22Rv1 (cell line): ENCODE data around the gene DCC.

Source experiments
- H3K27ac ChIP-seq: fragments of 450-650 bp; 2 replicates; pipeline ENCODE4 v1.5.1; 2017
- CTCF ChIP-seq: fragments of 450-650 bp; IDR thresholded peaks from 2 replicates; pipeline ENCODE4 v1.5.1; 2017; ENCODE audit warnings: mild to moderate bottlenecking
- ZFX ChIP-seq: fragments of 450-650 bp; IDR thresholded peaks from 2 replicates; pipeline ENCODE4 v1.6.1; 2017; ENCODE audit warnings: antibody characterized with exemption, borderline replicate concordance

DCC gene

GRCh38 chr18:52948868-52949444, 609.0 kb downstream of the DCC start:
- TF ChIP-seq CTCF = no peak
- TF ChIP-seq ZFX = no peak
- no peak overlapping the region for H3K27ac ChIP-seq

GRCh38 chr18:52950155-52950554, 610.2 kb downstream of the DCC start:
- no peak overlapping the region for H3K27ac ChIP-seq
- no peak for TF ChIP-seq CTCF
- no peak for TF ChIP-seq ZFX

GRCh38 chr18:52953387-52953786, 613.4 kb downstream of the DCC start:
- no peak overlapping the region for H3K27ac ChIP-seq
- TF ChIP-seq ZFX = no peak
- TF ChIP-seq CTCF = no peak

- H3K27ac ChIP-seq = no peak overlapping the region
- no peak for TF ChIP-seq ZFX
- TF ChIP-seq CTCF = no peak
These were observed 623.5 kb downstream of the DCC start for GRCh38 chr18:52963481-52963880.

GRCh38 chr18:52970686-52971085, 630.7 kb downstream of the DCC start:
- no peak overlapping the region for H3K27ac ChIP-seq
- no peak for TF ChIP-seq CTCF
- no peak for TF ChIP-seq ZFX

GRCh38 chr18:52971097-52971496, 631.1 kb downstream of the DCC start:
- no peak overlapping the region for H3K27ac ChIP-seq
- TF ChIP-seq CTCF = no peak
- no peak for TF ChIP-seq ZFX

GRCh38 chr18:52979892-52980291, 639.9 kb downstream of the DCC start:
- H3K27ac ChIP-seq = no peak overlapping the region
- no peak for TF ChIP-seq CTCF
- no peak for TF ChIP-seq ZFX
